Neuronal stem cell (in vitro differentiated cells): ENCODE measurements around the gene FAM149A.
A peak's percentile ranks its signal among the peaks of the same experiment; 100 is the strongest.

Experiments
- DNase-seq: peaks from one replicate; pipeline ENCODE4 v3.0.0-alpha.2; 2013; ENCODE audit warnings: low spot score
- H2AFZ ChIP-seq: one replicate; pipeline ENCODE4 v1.6.1; 2013; ENCODE audit warnings: mild to moderate bottlenecking, low read length, inconsistent platforms
- H2AK5ac ChIP-seq: 2 replicates; pipeline ENCODE4 v1.6.1; 2013; ENCODE audit warnings: low read depth, mild to moderate bottlenecking, inconsistent platforms, low read length, moderate library complexity, mixed read lengths
- H2BK120ac ChIP-seq: 2 replicates; pipeline ENCODE4 v1.6.1; 2013; ENCODE audit warnings: low read depth, mild to moderate bottlenecking, inconsistent platforms, low read length, moderate library complexity, mixed read lengths
- H2BK12ac ChIP-seq: one replicate; pipeline ENCODE4 v1.6.1; 2013; ENCODE audit warnings: low read length, inconsistent platforms
- H2BK15ac ChIP-seq: 2 replicates; pipeline ENCODE4 v1.6.1; 2013; ENCODE audit warnings: mild to moderate bottlenecking, low read length, inconsistent platforms, mixed read lengths
- H2BK5ac ChIP-seq: one replicate; pipeline ENCODE4 v1.6.1; 2013; ENCODE audit warnings: inconsistent platforms, mild to moderate bottlenecking, low read length, moderate library complexity
- H3K14ac ChIP-seq: one replicate; pipeline ENCODE4 v1.6.1; 2013; ENCODE audit warnings: low read length, inconsistent platforms
- H3K18ac ChIP-seq: 2 replicates; pipeline ENCODE4 v1.6.1; 2013; ENCODE audit warnings: low read length, inconsistent platforms
- H3K23ac ChIP-seq: 2 replicates; pipeline ENCODE4 v1.6.1; 2013; ENCODE audit warnings: low read depth, mild to moderate bottlenecking, mixed read lengths, low read length, inconsistent platforms; ENCODE audit not compliant: poor library complexity
- H3K27ac ChIP-seq: replicated peaks from 3 replicates; pipeline ENCODE4 v1.5.1; 2013; ENCODE audit warnings: low read length, inconsistent platforms
- H3K27me3 ChIP-seq, 3 experiments: 2 replicates each; pipeline ENCODE4 v1.6.1; 2013; ENCODE audit warnings: low read length in 3 of 3, mild to moderate bottlenecking in 2 of 3, inconsistent platforms in 1 of 3, low read depth in 1 of 3, mixed read lengths in 1 of 3, moderate library complexity in 1 of 3; ENCODE audit not compliant: control insufficient read depth in 3 of 3, insufficient read depth in 3 of 3
- H3K36me3 ChIP-seq, 2 donors: replicated peaks in 1 of 2; 2 replicates each; pipeline ENCODE4 v1.6.1; 2013; ENCODE audit warnings: low read length in 2 of 2; ENCODE audit not compliant: control insufficient read depth in 2 of 2, insufficient read depth in 2 of 2
- H3K4ac ChIP-seq: 2 replicates; pipeline ENCODE4 v1.6.1; 2013; ENCODE audit warnings: inconsistent platforms, mild to moderate bottlenecking, low read length, moderate library complexity
- H3K4me1 ChIP-seq, 2 donors: 1 replicate in 1 of 2; 2 replicates in 1 of 2; pipeline ENCODE4 v1.6.1; 2013; ENCODE audit warnings: low read length in 2 of 2, low read depth in 1 of 2; ENCODE audit not compliant: control insufficient read depth in 2 of 2, insufficient read depth in 1 of 2
- H3K4me2 ChIP-seq: one replicate; pipeline ENCODE4 v1.6.1; 2013; ENCODE audit warnings: mild to moderate bottlenecking, low read length, inconsistent platforms; ENCODE audit not compliant: insufficient read depth, poor library complexity, severe bottlenecking
- H3K4me3 ChIP-seq, 2 donors: 2 replicates each; pipeline ENCODE4 v1.5.1; 2013; ENCODE audit warnings: low read length in 2 of 2, mild to moderate bottlenecking in 2 of 2, inconsistent platforms in 1 of 2, moderate library complexity in 1 of 2
- H3K79me1 ChIP-seq: one replicate; pipeline ENCODE4 v1.6.1; 2013; ENCODE audit warnings: low read depth, mild to moderate bottlenecking, inconsistent platforms, low read length, moderate library complexity
- H3K9ac ChIP-seq: one replicate; pipeline ENCODE4 v1.6.1; 2013; ENCODE audit warnings: mild to moderate bottlenecking, low read depth, low read length, inconsistent platforms; ENCODE audit not compliant: poor library complexity
- H3K9me3 ChIP-seq, 2 donors: replicated peaks in 1 of 2; 2 replicates each; pipeline versions ENCODE3 to v1.6.1; 2013; ENCODE audit warnings: low read length in 2 of 2, mild to moderate bottlenecking in 2 of 2, inconsistent platforms in 1 of 2, low read depth in 1 of 2, mixed read lengths in 1 of 2, moderate library complexity in 1 of 2; ENCODE audit not compliant: control insufficient read depth in 2 of 2, insufficient read depth in 1 of 2
- H4K8ac ChIP-seq: one replicate; pipeline ENCODE4 v1.6.1; 2013; ENCODE audit warnings: low read depth, mild to moderate bottlenecking, inconsistent platforms, low read length, moderate library complexity
- H4K91ac ChIP-seq: one replicate; pipeline ENCODE4 v1.6.1; 2013; ENCODE audit warnings: low read length, low read depth, mild to moderate bottlenecking, inconsistent platforms; ENCODE audit not compliant: poor library complexity
- WGBS, 2 donors: extraction: QIAGEN DNeasy Blood & Tissue Kit; methylation state at CpG; one replicate each; pipeline ENCODE4 v1.1.7; 2013; ENCODE audit warnings: missing lambda C conversion rate in 2 of 2, mixed read lengths in 1 of 2; ENCODE audit not compliant: insufficient read length in 2 of 2, insufficient replicate concordance in 1 of 2; ENCODE audit errors: extremely low coverage in 2 of 2; 5-methylcytosine and 5-hydroxymethylcytosine counted together

The FAM149A gene

GRCh38 chr4:186105647-186106321 lies 1.3 kb downstream of the FAM149A start:
- no peak overlapping the region for H3K27ac ChIP-seq

GRCh38 chr4:186107947-186108346 lies 3.4 kb downstream of the FAM149A start:
- DNase-seq = no peak
- Histone ChIP-seq H2BK120ac (no peak overlapping the region), H4K8ac (no peak overlapping the region), H3K18ac (no peak overlapping the region), H3K4me1 (peaks cover 0 to 5% of the 10 kb centered on the region in 2 donors), H3K14ac (no peak overlapping the region), H4K91ac (no peak overlapping the region), H3K27ac (no peak overlapping the region), H2BK12ac (no peak overlapping the region), H3K27me3 (peaks cover 0 to 56% (median 17%) of the 10 kb centered on the region in 3 experiments), H3K4me3 (no peak overlapping the region), H3K36me3 (no peaks in the 10 kb centered on the region), H3K9ac (no peak overlapping the region), H2BK5ac (no peak overlapping the region), H3K23ac (no peak overlapping the region), H2AK5ac (no peak overlapping the region), H3K4ac (no peak overlapping the region), H2AFZ (no peak overlapping the region), H3K4me2 (peak overlapping the region; percentile 19), H3K9me3 (peaks cover 0 to 2% of the 10 kb centered on the region in 2 donors), H3K79me1 (no peaks in the 10 kb centered on the region), H2BK15ac (no peak overlapping the region)
- no CpG with 5 or more reads among the region's 4 CpGs for WGBS, 2 donors

More at GRCh38 chr4:186105647-186106321, 1.3 kb downstream of the FAM149A start:
- no peak overlapping the region for H3K23ac ChIP-seq
- peaks cover 0 to 5% of the 10 kb centered on the region in 2 donors for H3K4me1 ChIP-seq
- H3K14ac ChIP-seq = peak overlapping the region; percentile 39
- H3K27me3 ChIP-seq = peaks cover 0 to 71% (median 18%) of the 10 kb centered on the region in 3 experiments
- H3K9ac ChIP-seq = no peak overlapping the region
- H2BK15ac ChIP-seq = peak overlapping the region; percentile 29
- peak overlapping the region; percentile 81 for H3K18ac ChIP-seq
- H3K4me2 ChIP-seq = peak overlapping the region; percentile 78
- peak overlapping the region in 1 of 2 donors; percentile 81 for H3K4me3 ChIP-seq
- no peak overlapping the region for H3K4ac ChIP-seq
- no peaks in the 10 kb centered on the region for H3K36me3 ChIP-seq
- H4K91ac ChIP-seq = no peak overlapping the region
- peaks cover 0 to 4% of the 10 kb centered on the region in 2 donors for H3K9me3 ChIP-seq
- H2AFZ ChIP-seq = peak overlapping the region; percentile 91
- no peak overlapping the region for H4K8ac ChIP-seq
- no peak overlapping the region for H2AK5ac ChIP-seq
- H2BK5ac ChIP-seq = no peak overlapping the region
- no CpG with 5 or more reads among the region's 17 CpGs for WGBS, 2 donors
- H2BK12ac ChIP-seq = no peak overlapping the region
- no peak for DNase-seq
- H3K79me1 ChIP-seq = no peaks in the 10 kb centered on the region
- H2BK120ac ChIP-seq = no peak overlapping the region

GRCh38 chr4:186108391-186108790 lies 3.9 kb downstream of the FAM149A start:
- H3K23ac ChIP-seq = no peak overlapping the region
- no peak overlapping the region for H4K8ac ChIP-seq
- no peak overlapping the region for H2BK120ac ChIP-seq
- peaks cover 0 to 2% of the 10 kb centered on the region in 2 donors for H3K9me3 ChIP-seq
- no peak overlapping the region for H2AK5ac ChIP-seq
- no peak overlapping the region for H2BK5ac ChIP-seq
- H3K18ac ChIP-seq = no peak overlapping the region
- H3K36me3 ChIP-seq = no peaks in the 10 kb centered on the region
- no peak overlapping the region for H3K4ac ChIP-seq
- no peak overlapping the region for H3K4me3 ChIP-seq
- H3K27me3 ChIP-seq = peaks cover 0 to 52% (median 12%) of the 10 kb centered on the region in 3 experiments
- peaks cover 0 to 5% of the 10 kb centered on the region in 2 donors for H3K4me1 ChIP-seq
- H3K9ac ChIP-seq = no peak overlapping the region
- peak; percentile 23 for DNase-seq
- no peak overlapping the region for H2AFZ ChIP-seq
- H3K27ac ChIP-seq = no peak overlapping the region
- no peak overlapping the region for H3K4me2 ChIP-seq
- H3K79me1 ChIP-seq = no peaks in the 10 kb centered on the region
- no peak overlapping the region for H3K14ac ChIP-seq
- no CpG with 5 or more reads among the region's 3 CpGs for WGBS, 2 donors
- no peak overlapping the region for H2BK15ac ChIP-seq
- H2BK12ac ChIP-seq = no peak overlapping the region
- no peak overlapping the region for H4K91ac ChIP-seq

GRCh38 chr4:186109245-186109644 lies 4.7 kb downstream of the FAM149A start:
- H2BK5ac ChIP-seq = no peak overlapping the region

More at GRCh38 chr4:186109245-186109644, 4.7 kb downstream of the FAM149A start:
- Histone ChIP-seq H3K4me2 (no peak overlapping the region), H2BK12ac (no peak overlapping the region), H4K91ac (no peak overlapping the region), H2BK15ac (no peak overlapping the region), H2BK120ac (no peak overlapping the region), H3K9me3 (no peaks in the 10 kb centered on the region), H3K9ac (no peak overlapping the region), H3K18ac (no peak overlapping the region), H3K4me3 (no peak overlapping the region), H3K4me1 (peaks cover 0 to 3% of the 10 kb centered on the region in 2 donors), H3K79me1 (no peaks in the 10 kb centered on the region), H3K23ac (no peak overlapping the region), H3K36me3 (no peaks in the 10 kb centered on the region), H2AFZ (no peak overlapping the region), H3K27ac (no peak overlapping the region), H4K8ac (no peak overlapping the region), H3K4ac (no peak overlapping the region), H3K27me3 (peaks cover 0 to 43% (median 10%) of the 10 kb centered on the region in 3 experiments), H2AK5ac (no peak overlapping the region), H3K14ac (no peak overlapping the region)
- WGBS, 2 donors = no CpG with 5 or more reads among the region's 4 CpGs
- no peak for DNase-seq
